Middle frontal gyrus (tissue), 1 donor: ENCODE measurements around the gene RASL10A.
A peak's percentile ranks its signal among the peaks of the same experiment; 100 is the strongest.

ENCODE experiments used
- DNase-seq: peaks from one replicate; pipeline ENCODE4 v3.0.0-alpha.2; 2015; ENCODE audit warnings: low spot score; ENCODE audit errors: extremely low spot score

RASL10A gene

GRCh38 chr22:29339381-29340235 lies 24.1 kb upstream of the RASL10A start:
- DNase-seq: no peak

- no peak for DNase-seq
Measured at GRCh38 chr22:29338398-29338797, 22.9 kb upstream of the RASL10A start.

DNA sequence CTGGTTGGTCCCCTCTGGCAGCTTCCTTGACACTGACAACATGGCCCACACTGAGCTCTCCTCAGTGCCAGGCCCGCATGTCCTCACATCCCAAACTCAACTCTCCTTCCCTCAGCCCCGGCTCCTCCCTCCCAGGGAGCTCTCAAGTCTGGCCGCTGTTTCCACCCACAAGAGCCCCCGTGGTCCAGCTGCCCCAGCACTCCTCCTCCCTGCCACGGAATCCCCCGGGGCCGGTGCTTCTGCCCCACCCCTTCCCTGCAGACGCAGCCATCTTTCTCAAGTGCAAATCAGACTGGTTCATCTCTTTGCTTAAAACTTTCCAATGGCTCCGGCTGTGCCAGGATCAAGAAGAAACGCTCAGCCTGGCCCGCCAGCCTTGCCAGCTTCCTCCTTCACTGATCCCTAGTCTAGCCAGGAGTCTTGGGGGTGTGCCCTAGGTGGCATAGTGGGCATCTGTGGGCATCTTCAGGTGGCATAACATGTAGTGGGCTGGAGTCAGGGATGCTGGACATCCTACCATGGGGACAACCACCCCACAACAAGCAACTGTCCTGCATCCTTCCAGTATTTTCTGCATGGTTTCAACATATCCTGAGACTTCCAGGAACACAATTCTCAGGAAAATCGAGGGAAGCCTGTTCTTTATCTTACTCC lies 22.3 kb upstream of the RASL10A start:
- no peak for DNase-seq

GRCh38 chr22:29336751-29337490 lies 21.4 kb upstream of the RASL10A start:
- DNase-seq: no peak

GRCh38 chr22:29335656-29336055 lies 20.2 kb upstream of the RASL10A start:
- DNase-seq: no peak

DNA sequence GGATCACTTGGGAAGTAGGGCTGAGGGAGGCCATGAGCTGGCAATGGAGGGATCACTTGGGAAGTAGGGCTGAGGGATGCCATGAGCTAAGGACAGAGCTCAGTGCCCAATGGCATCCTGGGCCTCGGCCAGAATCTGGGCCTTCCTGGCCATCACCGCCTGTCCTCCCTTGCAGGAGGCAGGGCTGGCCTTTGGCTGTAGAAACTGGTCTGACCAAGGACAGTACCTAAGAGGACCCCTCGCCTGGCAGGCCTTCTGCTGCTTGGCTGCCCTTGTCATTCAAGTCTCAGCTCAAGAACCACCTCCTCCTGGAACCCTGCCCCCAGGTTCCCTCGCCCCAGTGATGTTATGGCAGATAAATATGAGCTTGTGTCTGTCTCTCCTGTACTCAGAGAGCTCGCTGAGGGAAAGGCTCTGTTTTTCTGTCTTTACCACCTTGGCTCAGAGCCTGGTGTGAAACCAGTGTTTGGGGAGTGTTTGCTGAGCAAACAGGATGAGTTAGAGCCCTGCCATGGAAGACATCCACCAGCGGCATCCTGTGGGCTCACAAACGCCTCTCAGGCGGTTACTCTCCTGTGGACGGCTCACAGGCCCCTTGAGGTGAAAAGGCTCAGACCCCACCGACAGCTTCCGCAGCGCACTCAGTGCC lies 19.3 kb upstream of the RASL10A start:
- no peak for DNase-seq

DNA sequence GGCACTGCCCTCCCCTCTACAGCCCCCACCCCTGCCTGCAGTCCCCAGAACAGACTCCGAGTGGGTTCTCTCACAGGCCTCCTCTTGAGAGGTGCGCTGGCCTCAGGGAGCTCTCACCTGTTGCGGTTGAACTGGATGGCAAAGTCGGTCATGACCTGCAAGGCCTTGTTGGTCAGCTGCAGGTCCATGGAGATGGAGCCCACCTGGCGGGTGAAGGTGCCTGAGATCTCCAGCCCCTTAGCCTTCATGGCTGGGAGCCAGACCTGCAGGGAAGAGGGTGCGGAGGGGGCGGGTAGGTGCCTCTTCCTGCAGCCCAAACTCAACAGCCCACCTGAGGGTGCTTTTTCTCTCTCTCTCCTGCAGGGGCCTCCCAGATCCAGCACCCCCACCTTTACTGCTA lies 18.7 kb upstream of the RASL10A start:
- DNase-seq: no peak

- no peak for DNase-seq
Measured at GRCh38 chr22:29332886-29333496, 17.5 kb upstream of the RASL10A start.

- DNase-seq: no peak
Measured at GRCh38 chr22:29331658-29332300, 16.3 kb upstream of the RASL10A start.

- no peak for DNase-seq
Measured at GRCh38 chr22:29331213-29331612, 15.7 kb upstream of the RASL10A start.

GRCh38 chr22:29330753-29331152 lies 15.3 kb upstream of the RASL10A start:
- DNase-seq: no peak

- no peak for DNase-seq
Measured at GRCh38 chr22:29330291-29330690, 14.8 kb upstream of the RASL10A start.

- no peak for DNase-seq
Measured at GRCh38 chr22:29329581-29329980, 14.1 kb upstream of the RASL10A start.

GRCh38 chr22:29328566-29329500 lies 13.3 kb upstream of the RASL10A start:
- DNase-seq: peak; percentile 60

GRCh38 chr22:29328055-29328454 lies 12.6 kb upstream of the RASL10A start:
- DNase-seq: no peak

GRCh38 chr22:29327089-29327764 lies 11.7 kb upstream of the RASL10A start:
- no peak for DNase-seq

GRCh38 chr22:29326481-29326880 lies 11.0 kb upstream of the RASL10A start:
- no peak for DNase-seq

GRCh38 chr22:29325785-29326315 lies 10.4 kb upstream of the RASL10A start:
- no peak for DNase-seq

GRCh38 chr22:29325356-29325755 lies 9.9 kb upstream of the RASL10A start:
- no peak for DNase-seq
